ENCODE measurements around the gene TPO.
"Not testable (repeated sequence)": the region's sequence is repeated elsewhere in the genome, so short reads cannot be mapped to it uniquely, and the experiment has no call there.

TPO gene

DNA sequence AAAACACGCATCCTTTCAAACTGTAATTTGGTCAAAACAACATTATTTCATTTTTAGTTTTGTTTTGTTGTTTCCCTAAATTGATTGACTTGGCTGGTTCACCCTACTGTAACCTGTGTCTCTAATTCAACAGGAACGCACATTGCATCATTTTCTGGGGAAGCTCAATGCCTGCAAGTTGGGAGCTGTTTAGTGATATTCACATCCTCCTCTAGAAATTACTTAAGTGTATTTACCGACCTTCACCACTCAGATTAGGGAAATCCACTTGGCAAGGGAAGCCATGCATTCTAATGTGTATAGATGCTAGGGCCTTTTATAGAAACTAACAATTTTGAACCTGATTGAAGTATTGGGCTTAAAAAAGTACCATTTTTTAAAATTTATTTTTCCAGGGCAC, 7.3 kb upstream of the TPO start:
- H3K27ac ChIP-seq: no peak overlapping the region
- TF ChIP-seq, protein P1, sequence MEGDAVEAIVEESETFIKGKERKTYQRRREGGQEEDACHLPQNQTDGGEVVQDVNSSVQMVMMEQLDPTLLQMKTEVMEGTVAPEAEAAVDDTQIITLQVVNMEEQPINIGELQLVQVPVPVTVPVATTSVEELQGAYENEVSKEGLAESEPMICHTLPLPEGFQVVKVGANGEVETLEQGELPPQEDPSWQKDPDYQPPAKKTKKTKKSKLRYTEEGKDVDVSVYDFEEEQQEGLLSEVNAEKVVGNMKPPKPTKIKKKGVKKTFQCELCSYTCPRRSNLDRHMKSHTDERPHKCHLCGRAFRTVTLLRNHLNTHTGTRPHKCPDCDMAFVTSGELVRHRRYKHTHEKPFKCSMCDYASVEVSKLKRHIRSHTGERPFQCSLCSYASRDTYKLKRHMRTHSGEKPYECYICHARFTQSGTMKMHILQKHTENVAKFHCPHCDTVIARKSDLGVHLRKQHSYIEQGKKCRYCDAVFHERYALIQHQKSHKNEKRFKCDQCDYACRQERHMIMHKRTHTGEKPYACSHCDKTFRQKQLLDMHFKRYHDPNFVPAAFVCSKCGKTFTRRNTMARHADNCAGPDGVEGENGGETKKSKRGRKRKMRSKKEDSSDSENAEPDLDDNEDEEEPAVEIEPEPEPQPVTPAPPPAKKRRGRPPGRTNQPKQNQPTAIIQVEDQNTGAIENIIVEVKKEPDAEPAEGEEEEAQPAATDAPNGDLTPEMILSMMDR (IDR thresholded peaks at IDR 0.05): no peak
- TF ChIP-seq ZFX (IDR thresholded peaks at IDR 0.05; ENCODE audit: borderline replicate concordance): no peak

DNA sequence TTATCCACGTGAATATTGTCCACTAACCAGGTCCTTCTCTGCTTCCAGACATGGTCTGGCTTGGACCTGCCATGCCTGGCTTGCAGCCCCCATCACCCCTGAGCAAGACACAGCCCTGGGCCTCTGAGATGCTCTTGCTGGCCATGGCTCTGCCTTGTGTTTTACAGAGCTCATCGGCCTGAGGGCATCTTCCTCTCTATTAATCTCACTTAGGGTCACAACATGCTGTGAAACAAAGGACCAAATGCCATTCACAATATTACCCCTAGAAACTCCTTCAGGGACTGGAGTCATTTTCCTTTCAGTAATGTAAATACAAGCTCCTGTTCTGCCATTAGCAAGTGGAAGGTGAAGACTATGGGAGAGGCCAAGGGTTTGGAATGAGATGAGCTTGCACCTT, 6.8 kb upstream of the TPO start:
- H3K27ac ChIP-seq: no peak overlapping the region
- TF ChIP-seq, protein P1 (IDR thresholded peaks at IDR 0.05): no peak
- TF ChIP-seq ZFX (IDR thresholded peaks at IDR 0.05; ENCODE audit: borderline replicate concordance): no peak

DNA sequence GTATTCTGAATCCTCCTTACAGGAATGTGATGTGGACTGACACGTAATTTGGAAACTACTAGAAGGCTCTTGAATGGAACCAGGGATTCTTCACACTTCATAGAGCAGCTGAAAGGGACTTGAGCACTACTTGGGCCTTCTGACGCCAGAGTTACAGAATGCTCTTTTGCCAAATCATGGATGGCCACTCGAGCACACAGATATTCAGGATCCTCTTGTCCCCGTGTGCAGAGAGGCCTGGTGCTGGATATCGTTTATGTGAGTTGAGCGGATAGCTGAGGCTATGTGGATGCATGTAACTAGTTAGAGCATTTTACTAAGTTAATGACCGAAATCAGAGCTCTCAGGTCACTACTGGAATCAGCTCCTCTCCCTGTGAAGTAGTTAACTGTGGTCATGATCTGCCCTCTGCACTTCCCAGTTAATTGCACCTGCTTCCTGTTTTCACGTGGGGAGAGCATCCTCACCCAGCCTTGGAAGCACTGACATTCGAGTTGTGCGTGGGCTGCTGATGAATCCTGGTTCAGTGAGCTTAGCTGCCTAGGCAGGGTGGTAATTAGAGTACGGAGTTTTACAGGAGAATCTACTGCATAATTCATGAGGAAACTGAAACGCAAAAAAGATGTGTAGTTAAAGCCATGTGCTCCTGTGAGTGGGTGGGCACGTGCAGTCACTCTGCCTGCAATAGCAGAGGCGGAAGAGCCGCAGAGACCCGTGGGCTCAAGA, 5.2 kb upstream of the TPO start:
- H3K27ac ChIP-seq: no peak overlapping the region
- TF ChIP-seq, protein P1 (IDR thresholded peaks at IDR 0.05): no peak
- no peak for TF ChIP-seq ZFX (IDR thresholded peaks at IDR 0.05; ENCODE audit: borderline replicate concordance)

DNA sequence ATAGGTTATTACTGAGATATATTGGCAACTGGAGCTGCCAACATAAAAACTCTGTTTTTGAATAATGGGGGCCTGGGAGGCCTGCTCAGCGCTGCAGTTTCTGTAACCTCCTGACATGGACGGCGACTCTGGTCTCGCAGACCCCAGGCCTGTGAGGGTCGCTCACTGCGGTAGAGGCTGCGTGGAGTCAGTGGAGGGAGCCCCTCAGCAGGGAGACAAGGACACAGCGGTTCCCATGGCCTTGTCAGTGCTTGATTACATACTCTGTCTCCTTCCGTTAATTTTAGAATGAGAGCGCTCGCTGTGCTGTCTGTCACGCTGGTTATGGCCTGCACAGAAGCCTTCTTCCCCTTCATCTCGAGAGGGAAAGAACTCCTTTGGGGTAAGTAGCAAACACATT, 858 bp downstream of the TPO start:
- TF ChIP-seq ZFX (IDR thresholded peaks at IDR 0.05; ENCODE audit: borderline replicate concordance): no peak
- TF ChIP-seq, protein P1 (IDR thresholded peaks at IDR 0.05): no peak
- H3K27ac ChIP-seq: no peak overlapping the region

DNA sequence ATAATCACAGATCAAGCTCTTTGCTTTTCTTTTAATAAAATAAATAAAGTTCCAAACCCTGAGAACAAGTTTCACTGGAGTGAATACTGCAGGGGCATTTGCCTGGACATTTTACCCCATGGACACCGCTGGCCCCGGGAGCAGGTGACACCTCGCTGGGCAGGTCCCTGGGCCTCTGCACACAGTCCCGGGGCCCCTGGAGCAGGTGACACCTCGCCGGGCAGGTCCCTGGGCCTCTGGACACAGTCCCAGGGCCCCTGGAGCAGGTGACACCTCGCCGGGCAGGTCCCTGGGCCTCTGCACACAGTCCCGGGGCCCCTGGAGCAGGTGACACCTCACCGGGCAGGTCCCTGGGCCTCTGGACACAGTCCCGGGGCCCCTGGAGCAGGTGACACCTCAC, 1.6 kb downstream of the TPO start:
- not testable (repeated sequence) for H3K27ac ChIP-seq

DNA sequence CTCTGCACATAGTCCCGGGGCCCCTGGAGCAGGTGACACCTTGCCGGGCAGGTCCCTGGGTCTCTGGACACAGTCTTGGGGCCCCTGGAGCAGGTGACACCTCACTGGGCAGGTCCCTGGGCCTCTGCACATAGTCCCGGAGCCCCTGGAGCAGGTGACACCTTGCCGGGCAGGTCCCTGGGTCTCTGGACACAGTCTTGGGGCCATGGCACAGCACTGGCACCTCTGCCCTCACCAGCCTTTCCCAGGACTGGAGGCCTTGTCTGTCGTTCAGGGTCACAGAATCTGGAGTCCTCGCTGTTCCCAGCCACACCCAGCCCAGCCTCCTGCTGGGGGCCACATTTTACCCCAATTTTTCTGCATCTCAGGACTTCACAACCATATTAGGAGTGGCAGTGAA, 2.2 kb downstream of the TPO start:
- H3K27ac ChIP-seq: no peak overlapping the region
- TF ChIP-seq, protein P1 (IDR thresholded peaks at IDR 0.05): no peak

DNA sequence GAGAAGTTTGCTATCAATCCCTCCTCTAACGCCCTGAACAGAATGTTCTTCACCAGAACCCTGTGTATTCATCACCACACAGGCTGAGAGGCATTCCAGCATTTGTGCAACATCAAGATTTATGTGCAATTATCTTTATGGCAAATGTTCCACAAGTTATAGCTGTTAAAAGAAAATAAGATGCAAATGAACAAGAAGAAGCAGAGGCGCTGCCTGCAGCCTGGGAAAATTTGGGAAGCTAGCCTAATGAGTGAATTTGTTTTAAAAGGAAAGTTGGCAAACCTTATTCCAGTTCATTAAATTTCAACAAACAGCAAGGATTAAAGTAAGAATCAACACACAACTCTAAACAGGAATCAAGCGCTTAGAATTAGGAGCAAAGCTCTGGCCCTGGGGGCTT, 5.3 kb downstream of the TPO start:
- no peak for TF ChIP-seq ZFX (IDR thresholded peaks at IDR 0.05; ENCODE audit: borderline replicate concordance)
- no peak overlapping the region for H3K27ac ChIP-seq

DNA sequence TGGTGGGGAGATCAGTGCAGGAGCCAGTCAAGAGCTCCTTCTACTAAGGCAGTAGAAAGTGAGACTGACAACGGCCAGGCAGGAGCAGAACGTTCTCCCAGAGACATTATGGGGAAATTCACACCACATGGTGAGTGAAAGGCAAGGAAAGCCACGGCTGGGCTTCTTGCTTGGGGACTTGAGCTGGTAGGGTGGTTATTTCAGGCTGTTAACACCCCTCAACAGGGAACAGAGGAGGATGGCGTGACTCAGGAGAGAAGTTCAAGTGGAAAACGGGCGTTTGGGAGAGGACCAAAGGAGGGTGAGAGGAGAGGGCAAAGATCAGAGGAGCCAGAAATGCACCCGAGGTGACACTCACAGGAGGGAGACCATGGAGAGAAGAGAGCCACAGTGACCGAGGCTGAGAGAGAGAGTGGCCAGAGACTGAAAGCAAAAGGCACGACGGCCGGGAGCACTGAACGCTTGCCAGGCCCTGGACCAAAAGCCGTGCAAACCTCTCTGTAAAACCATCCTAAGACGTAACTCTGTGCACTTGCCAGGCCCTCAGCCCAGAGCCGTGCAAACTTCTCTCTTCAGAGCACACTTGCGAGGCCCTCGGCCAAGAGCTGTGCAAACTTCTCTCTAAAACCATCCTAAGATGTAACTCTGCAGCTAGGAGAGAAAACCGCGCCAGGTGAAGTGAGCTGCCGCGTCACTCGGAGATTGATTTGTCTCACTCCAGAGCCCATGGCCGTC, 7.7 kb downstream of the TPO start:
- no peak for TF ChIP-seq ZFX (IDR thresholded peaks at IDR 0.05; ENCODE audit: borderline replicate concordance)
- TF ChIP-seq, protein P1 (IDR thresholded peaks at IDR 0.05): no peak

More for the DNA sequence above, 7.7 kb downstream of the TPO start:
- H3K27ac ChIP-seq: no peak overlapping the region

Data from 22Rv1 (cell line).